PC-3 (cell line): Measurements from ENCODE around the gene SIPA1L3.

Experiments used
- CTCF ChIP-seq: fragments of 300-600 bp; sonication (generic); conservative IDR thresholded peaks from 2 replicates; pipeline ENCODE4 v1.5.1; 2017; ENCODE audit warnings: antibody characterized with exemption, low read depth, mild to moderate bottlenecking, low read length
- EZH2 ChIP-seq: fragments of 300-600 bp; sonication (generic); IDR thresholded peaks from one replicate; pipeline ENCODE4 v1.6.1; 2017; ENCODE audit warnings: antibody characterized with exemption, mild to moderate bottlenecking, low read length; ENCODE audit not compliant: unreplicated experiment
- EZH2phosphoT487 ChIP-seq: fragments of 300-600 bp; sonication (generic); IDR thresholded peaks from 2 replicates; pipeline ENCODE4 v1.6.1; 2018; ENCODE audit warnings: mild to moderate bottlenecking, antibody characterized with exemption, low read length, borderline replicate concordance

GRCh38 chr19:37975071-37975470 lies 68.1 kb downstream of the SIPA1L3 start:
- TF ChIP-seq CTCF (no peak), EZH2 (no peak), EZH2phosphoT487 (no peak)
